GM12865 (cell line): ENCODE data around the gene NHS.

ENCODE experiments used
- DNase-seq: peaks from one replicate; pipeline ENCODE4 v3.0.0; 2010; ENCODE audit warnings: low read depth
- H3K4me3 ChIP-seq: 2 replicates; pipeline ENCODE4 v1.5.1; 2011; ENCODE audit warnings: mild to moderate bottlenecking, low read depth, low read length, control low read depth
- CTCF ChIP-seq: IDR thresholded peaks from 2 replicates; pipeline ENCODE4 v1.5.1; 2011; ENCODE audit warnings: low read length, control low read depth, low read depth, inconsistent platforms; ENCODE audit not compliant: insufficient read depth; ENCODE audit errors: missing control alignments

The NHS gene

GRCh38 chrX:17668929-17669328 is 293.9 kb downstream of the NHS start:
- DNase-seq = no peak

GRCh38 chrX:17669458-17669857 is 294.5 kb downstream of the NHS start:
- no peak for TF ChIP-seq CTCF
- H3K4me3 ChIP-seq = no peak overlapping the region
- no peak for DNase-seq

More at GRCh38 chrX:17668929-17669328, 293.9 kb downstream of the NHS start:
- no peak overlapping the region for H3K4me3 ChIP-seq
- no peak for TF ChIP-seq CTCF

GRCh38 chrX:17669891-17670290 is 294.9 kb downstream of the NHS start:
- DNase-seq = no peak
- no peak for TF ChIP-seq CTCF
- no peak overlapping the region for H3K4me3 ChIP-seq

- H3K4me3 ChIP-seq = no peak overlapping the region
- no peak for TF ChIP-seq CTCF
- DNase-seq = no peak
Measured at GRCh38 chrX:17670874-17671273, 295.9 kb downstream of the NHS start.

- no peak for TF ChIP-seq CTCF
- H3K4me3 ChIP-seq = no peak overlapping the region
- DNase-seq = no peak
Measured at GRCh38 chrX:17674601-17675000, 299.6 kb downstream of the NHS start.

GRCh38 chrX:17679261-17679660 is 304.3 kb downstream of the NHS start:
- TF ChIP-seq CTCF = no peak
- DNase-seq = no peak
- no peak overlapping the region for H3K4me3 ChIP-seq

- no peak for TF ChIP-seq CTCF
- H3K4me3 ChIP-seq = no peak overlapping the region
- no peak for DNase-seq
Measured at GRCh38 chrX:17679820-17680219, 304.8 kb downstream of the NHS start.
